ENCODE results near the gene ATOH8. TPM values are rescaled to one million over a fixed set of nuclear protein-coding genes. Genes with fewer than 3 reads are reported as not detected.

ATOH8 gene
- total RNA-seq, 1 experiment from 2014 or later: 0.20 TPM

- Histone ChIP-seq H3K79me2 (ENCODE audit: insufficient read depth, low read length) (no peaks in the 10 kb centered on the region), H3K23me2 (ENCODE audit: insufficient read length, low read depth, low read length, poor library complexity, severe bottlenecking) (no peaks in the 10 kb centered on the region), H4K20me1 (ENCODE audit: control insufficient read depth, insufficient read depth, insufficient read length) (no peaks in the 10 kb centered on the region), H3K4me1 (ENCODE audit: insufficient read depth, low read length) (no peaks in the 10 kb centered on the region), H3K79me1 (ENCODE audit: insufficient read depth, low read depth, low read length, poor library complexity, severe bottlenecking) (no peaks in the 10 kb centered on the region), H2AK5ac (ENCODE audit: insufficient read length, low read length) (no peak overlapping the region), H4K8ac (replicated peaks; ENCODE audit: insufficient read length, low read depth, low read length) (no peak overlapping the region), H3K56ac (ENCODE audit: insufficient read length, low read depth, low read length) (no peak overlapping the region), H2AFZ (ENCODE audit: low read length) (no peak overlapping the region), H2BK20ac (ENCODE audit: low read depth, low read length, poor library complexity, severe bottlenecking) (no peak overlapping the region), H3T11ph (ENCODE audit: low read length) (no peak overlapping the region), H3K9ac (ENCODE audit: extremely low read depth, insufficient read length, low read length) (no peak overlapping the region), H2BK120ac (ENCODE audit: low read depth, low read length, poor library complexity, severe bottlenecking) (no peak overlapping the region), H3K23ac (ENCODE audit: insufficient read length, low read depth, low read length) (no peak overlapping the region), H2BK5ac (ENCODE audit: insufficient read length, low read length) (no peak overlapping the region), H2BK15ac (ENCODE audit: low read depth, low read length) (no peak overlapping the region), H3K4me2 (ENCODE audit: insufficient read depth, insufficient read length, low read length) (no peak overlapping the region), H3K9me3 (ENCODE audit: control insufficient read depth, low read depth, low read length) (no peaks in the 10 kb centered on the region), H3K18ac (ENCODE audit: insufficient read length, low read depth, low read length) (no peak overlapping the region), H3K4ac (ENCODE audit: low read depth, low read length) (no peak overlapping the region), H4K91ac (ENCODE audit: insufficient read length, low read depth, low read length) (no peak overlapping the region), H2BK12ac (ENCODE audit: insufficient read length, low read depth, low read length) (no peak overlapping the region), H3K27me3 (ENCODE audit: insufficient read depth, low read length) (no peaks in the 10 kb centered on the region), H3K14ac (ENCODE audit: insufficient read depth, low read length) (no peak overlapping the region), H4K5ac (ENCODE audit: insufficient read length, low read depth, low read length) (no peak overlapping the region), H3K27ac (ENCODE audit: insufficient read length, low read depth, low read length) (no peak overlapping the region)
- Mint-ChIP-seq H3K4me1 (peaks cover 3 to 4% of the 10 kb centered on the region in 2 experiments), H3K9me3 (peaks cover 0 to 3% of the 10 kb centered on the region in 2 experiments; a peak in 2 of 5 replicates), H3K27ac (no peak overlapping the region), H3K4me3 (no peak overlapping the region; a peak in 1 of 5 replicates), H3K27me3 (ENCODE audit: low read depth) (peaks cover 40% of the 10 kb centered on the region), H3K36me3 (ENCODE audit: insufficient read depth in 1 of 3, low read depth in 3 of 3) (no peaks in the 10 kb centered on the region)
- WGBS (ENCODE audit: extremely low coverage, insufficient read length, low lambda C conversion rate): no CpG with 5 or more reads among the region's 7 CpGs
- TF ChIP-seq, protein P1, sequence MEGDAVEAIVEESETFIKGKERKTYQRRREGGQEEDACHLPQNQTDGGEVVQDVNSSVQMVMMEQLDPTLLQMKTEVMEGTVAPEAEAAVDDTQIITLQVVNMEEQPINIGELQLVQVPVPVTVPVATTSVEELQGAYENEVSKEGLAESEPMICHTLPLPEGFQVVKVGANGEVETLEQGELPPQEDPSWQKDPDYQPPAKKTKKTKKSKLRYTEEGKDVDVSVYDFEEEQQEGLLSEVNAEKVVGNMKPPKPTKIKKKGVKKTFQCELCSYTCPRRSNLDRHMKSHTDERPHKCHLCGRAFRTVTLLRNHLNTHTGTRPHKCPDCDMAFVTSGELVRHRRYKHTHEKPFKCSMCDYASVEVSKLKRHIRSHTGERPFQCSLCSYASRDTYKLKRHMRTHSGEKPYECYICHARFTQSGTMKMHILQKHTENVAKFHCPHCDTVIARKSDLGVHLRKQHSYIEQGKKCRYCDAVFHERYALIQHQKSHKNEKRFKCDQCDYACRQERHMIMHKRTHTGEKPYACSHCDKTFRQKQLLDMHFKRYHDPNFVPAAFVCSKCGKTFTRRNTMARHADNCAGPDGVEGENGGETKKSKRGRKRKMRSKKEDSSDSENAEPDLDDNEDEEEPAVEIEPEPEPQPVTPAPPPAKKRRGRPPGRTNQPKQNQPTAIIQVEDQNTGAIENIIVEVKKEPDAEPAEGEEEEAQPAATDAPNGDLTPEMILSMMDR (conservative IDR thresholded peaks at IDR 0.05): no peak
- no peak for DNase-seq
Measured at GRCh38 chr2:85736456-85737355, 17.1 kb upstream of the ATOH8 start.
